GM04503 (cell line): Measurements from ENCODE around the gene ELAVL3.
"Not testable (repeated sequence)": the region's sequence is repeated elsewhere in the genome, so short reads cannot be mapped to it uniquely, and the experiment has no call there.

ENCODE experiments used
- DNase-seq: peaks from one replicate; pipeline ENCODE4 v3.0.0-alpha.2; 2012; ENCODE audit warnings: low read depth

ELAVL3 gene

GRCh38 chr19:11458912-11459311 lies 21.9 kb downstream of the ELAVL3 start:
- not testable (repeated sequence) for DNase-seq

- DNase-seq: no peak
Measured at GRCh38 chr19:11458236-11458900, 22.5 kb downstream of the ELAVL3 start.

- no peak for DNase-seq
Measured at GRCh38 chr19:11457831-11458230, 23.0 kb downstream of the ELAVL3 start.

- DNase-seq: no peak
Measured at GRCh38 chr19:11457115-11457514, 23.7 kb downstream of the ELAVL3 start.

GRCh38 chr19:11456659-11457058 lies 24.2 kb downstream of the ELAVL3 start:
- DNase-seq: no peak

GRCh38 chr19:11455233-11455554 lies 25.7 kb downstream of the ELAVL3 start:
- not testable (repeated sequence) for DNase-seq

- no peak for DNase-seq
Measured at GRCh38 chr19:11453468-11454341, 27.1 kb downstream of the ELAVL3 start.

- DNase-seq: no peak
Measured at GRCh38 chr19:11452620-11453310, 28.1 kb downstream of the ELAVL3 start.

GRCh38 chr19:11451871-11452619 lies 28.8 kb downstream of the ELAVL3 start:
- no peak for DNase-seq

- DNase-seq: no peak
Measured at GRCh38 chr19:11451327-11451870, 29.4 kb downstream of the ELAVL3 start.

- DNase-seq: no peak
Measured at GRCh38 chr19:11450570-11451326, 30.1 kb downstream of the ELAVL3 start.

GRCh38 chr19:11448923-11449554 lies 31.8 kb downstream of the ELAVL3 start:
- no peak for DNase-seq

GRCh38 chr19:11448410-11448809 lies 32.4 kb downstream of the ELAVL3 start:
- no peak for DNase-seq

- DNase-seq: no peak
Measured at GRCh38 chr19:11447347-11448262, 33.2 kb downstream of the ELAVL3 start.

- DNase-seq: no peak
Measured at GRCh38 chr19:11446652-11447301, 34.1 kb downstream of the ELAVL3 start.

- no peak for DNase-seq
Measured at GRCh38 chr19:11446271-11446651, 34.6 kb downstream of the ELAVL3 start.

GRCh38 chr19:11445141-11445540 lies 35.7 kb downstream of the ELAVL3 start:
- DNase-seq: no peak

- DNase-seq: no peak
Measured at GRCh38 chr19:11444059-11444458, 36.8 kb downstream of the ELAVL3 start.

GRCh38 chr19:11437955-11438354 lies 42.9 kb downstream of the ELAVL3 start:
- no peak for DNase-seq
